ENCODE data around the gene ERI3.

ERI3 gene

DNA sequence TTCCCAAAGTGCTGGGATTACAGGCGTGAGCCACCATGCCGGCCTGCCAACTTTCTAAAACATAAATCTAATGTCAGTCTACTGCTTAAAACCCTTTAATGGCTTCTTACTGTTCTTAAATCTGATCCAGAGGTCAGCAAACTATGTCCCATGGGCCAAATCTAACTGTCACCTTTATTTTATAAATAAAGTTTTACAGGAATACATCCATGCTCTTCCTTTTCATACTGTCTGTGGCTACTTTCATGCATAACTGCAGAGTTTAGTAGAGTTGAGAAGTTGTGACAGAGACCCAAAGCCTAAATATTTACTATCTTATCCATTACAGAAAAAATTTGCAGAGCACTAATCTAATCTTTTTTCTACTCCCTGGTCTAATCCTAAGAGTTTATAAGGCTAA is 3.8 kb downstream of the ERI3 start:
- DNase-seq (ENCODE audit: low read depth in 3 of 3): no peak

DNA sequence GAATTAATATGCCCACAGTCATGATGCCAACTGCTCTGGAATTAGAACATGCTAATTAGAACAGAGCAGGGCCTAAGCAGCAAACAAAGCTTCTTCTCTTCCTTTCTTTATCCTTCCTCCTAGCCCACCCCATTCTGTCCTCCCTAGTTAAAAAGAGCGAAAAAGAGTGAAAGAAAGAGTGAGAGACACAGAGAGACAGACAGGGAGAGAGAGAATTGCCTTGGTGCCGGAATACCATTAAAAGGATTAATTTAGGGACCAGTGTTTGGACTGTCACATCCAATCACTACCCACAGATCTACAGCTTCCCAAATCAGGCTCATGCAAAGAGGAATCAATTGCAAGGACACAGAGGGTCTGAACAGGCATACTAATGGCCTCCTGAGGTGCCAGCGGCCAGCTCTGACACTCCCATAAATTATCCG is 7.0 kb downstream of the ERI3 start:
- no peak for DNase-seq (ENCODE audit: low read depth in 3 of 3)

DNA sequence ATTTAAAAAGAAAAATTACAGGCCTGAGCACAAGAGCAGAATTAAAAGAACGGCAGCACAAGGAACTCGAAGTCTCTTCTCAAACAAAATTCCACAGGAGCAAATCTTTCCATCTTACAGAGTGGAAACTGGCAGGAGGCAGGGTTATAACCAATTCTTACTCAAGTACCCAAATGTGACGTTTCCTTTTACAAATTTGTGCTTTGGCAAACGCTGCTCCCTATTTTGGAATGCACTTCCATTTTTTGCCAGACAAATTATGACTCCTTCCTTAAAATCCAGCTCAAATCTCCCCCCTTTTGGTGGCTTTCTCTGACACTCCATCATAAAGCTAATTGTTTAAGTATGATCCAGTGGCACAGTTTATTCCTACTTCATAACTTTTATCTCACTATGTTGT is 7.8 kb downstream of the ERI3 start:
- DNase-seq (ENCODE audit: low read depth in 3 of 3): no peak

DNA sequence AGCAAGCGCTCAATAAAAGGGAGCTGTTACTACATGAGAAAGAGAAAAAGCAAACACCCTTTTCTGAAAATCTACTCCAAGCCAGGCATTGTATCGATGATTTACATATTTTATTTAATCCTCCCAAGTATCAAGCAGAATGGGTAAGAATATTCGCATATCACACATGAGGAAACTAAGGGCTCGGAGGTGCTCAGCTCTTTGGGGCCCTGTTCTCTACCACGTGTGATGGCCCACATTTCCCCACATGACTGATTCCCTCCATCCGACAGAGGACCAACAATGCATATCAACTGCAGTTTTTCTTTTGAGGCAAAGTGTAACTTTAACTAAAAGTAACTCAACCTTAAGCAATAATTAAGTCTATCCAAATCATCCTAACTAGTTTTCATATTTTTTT is 8.2 kb downstream of the ERI3 start:
- no peak for DNase-seq (ENCODE audit: low read depth in 3 of 3)

DNA sequence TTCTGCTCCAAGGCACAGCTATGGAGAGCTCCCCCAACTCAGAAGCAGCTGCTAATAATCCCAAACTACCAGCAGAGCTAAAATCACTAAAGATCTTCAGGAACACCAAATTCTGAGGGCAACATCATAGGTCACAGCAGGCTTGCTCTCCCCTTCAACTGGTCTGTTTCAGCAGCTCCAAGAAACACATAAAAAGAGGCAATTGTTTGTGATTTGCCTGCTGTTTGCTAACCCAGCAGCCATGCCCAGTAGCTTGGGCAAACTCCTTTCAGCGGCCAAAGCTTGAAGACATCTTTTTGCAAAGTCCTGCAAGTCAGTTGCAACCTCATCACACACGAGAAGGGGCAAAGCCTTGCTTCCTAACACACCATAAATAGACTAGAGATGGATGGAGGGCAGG is 8.9 kb downstream of the ERI3 start:
- DNase-seq (ENCODE audit: low read depth in 3 of 3): no peak

DNA sequence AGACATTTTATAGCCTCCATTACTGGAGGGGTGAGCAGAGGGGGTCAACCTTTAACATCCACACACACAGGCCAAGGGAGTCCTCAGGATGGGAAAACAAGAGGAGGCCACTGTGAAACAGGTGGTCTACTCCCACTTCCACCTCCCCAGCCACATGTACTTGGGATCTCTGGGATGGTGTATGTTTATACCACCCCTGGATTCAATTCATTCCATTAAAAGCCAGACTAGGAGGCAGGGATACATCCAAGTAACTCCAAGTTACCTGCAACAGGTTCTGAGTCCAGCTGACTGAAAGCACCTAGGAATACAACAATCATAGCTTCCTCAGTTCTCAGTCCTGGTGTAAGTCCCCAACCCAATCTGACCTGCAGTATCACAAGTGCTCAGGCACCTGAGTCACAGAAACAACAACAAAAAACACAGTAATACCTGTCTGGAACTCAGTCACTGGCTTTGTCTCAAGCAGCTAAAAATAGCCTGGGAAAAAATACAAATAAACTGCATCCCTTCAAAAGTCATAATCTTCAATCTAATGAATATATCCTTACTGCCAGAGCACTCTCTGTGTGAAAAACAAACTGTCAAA is 9.8 kb downstream of the ERI3 start:
- no peak for DNase-seq (ENCODE audit: low read depth in 3 of 3)

DNA sequence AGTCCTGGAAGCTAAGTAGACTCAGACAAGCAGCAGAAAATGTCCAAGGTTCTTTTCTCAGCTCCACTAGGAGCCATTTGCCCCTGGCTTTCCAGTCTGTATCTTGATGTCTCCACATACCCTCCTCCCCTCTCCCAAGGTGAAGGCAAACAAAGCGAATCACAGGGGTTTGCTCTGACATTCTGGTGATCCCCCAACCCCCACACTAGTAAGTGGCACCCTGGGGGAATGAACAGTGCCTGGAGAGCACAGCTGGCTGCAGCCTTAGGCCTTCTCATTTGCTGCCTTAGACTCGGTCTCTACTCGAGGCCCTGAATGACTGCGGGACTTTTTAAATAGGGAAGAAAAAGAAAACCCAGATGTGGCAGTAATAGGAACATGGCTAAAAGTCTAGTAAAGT is 15.3 kb downstream of the ERI3 start:
- DNase-seq (ENCODE audit: low read depth in 3 of 3): no peak

DNA sequence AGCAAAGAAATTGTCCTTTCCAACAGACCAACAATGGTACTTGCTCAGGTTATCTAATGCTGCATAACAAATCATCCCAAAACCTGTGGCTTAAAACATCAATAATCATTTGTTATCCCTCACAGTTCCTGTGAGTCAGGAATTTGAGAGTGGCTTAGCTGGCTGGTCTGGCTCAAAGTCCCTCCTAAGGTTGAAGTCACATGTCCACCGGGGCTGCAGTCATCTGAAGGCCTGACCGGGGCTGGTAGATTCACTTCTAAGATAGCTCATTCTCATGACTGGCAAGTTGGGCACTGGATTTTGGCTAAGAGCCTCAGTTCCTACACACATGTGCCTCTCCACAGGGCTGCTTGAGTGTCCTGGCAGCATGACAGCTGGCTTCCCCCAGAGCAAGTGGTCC is 16.9 kb downstream of the ERI3 start:
- DNase-seq (ENCODE audit: low read depth in 3 of 3): no peak

DNA sequence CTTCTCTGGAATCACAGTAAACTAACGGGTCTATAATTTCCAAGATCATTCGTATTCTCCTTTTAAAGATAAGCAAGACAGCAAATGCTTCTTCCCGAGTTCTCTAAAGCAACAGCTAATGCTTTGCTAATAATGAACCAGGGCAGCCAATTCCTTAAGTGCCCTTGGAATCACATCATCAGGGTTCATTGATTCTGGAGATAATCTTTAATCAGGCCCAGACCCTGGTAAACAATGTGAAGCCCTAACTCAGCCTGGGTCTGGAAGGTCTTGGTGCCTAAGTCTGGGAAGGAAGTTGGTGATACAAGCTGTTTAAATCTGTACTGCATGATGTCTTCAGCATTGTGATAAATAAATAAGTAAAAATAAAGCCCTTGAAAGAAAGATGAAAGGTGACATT is 18.4 kb downstream of the ERI3 start:
- DNase-seq (ENCODE audit: low read depth in 3 of 3): no peak

DNA sequence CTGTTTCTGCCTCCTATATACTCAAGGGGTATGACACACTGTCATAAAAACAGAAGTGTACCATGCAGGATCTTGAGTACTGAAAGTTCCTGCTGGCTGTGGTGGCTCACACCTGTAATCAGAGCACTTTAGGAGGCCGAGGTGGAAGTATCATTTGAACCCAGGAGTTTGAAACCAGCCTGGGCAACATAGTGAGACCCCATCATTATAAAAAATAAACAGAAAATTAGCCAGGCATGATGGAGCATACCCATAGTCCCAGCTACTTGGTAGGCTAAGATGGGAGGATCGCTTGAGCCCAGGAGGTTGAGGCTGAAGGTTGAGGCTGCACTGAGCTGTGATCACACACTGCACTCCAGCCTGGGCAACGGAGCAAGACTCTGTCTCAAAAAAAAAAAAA is 20.1 kb downstream of the ERI3 start:
- DNase-seq (ENCODE audit: low read depth in 3 of 3): no peak

DNA sequence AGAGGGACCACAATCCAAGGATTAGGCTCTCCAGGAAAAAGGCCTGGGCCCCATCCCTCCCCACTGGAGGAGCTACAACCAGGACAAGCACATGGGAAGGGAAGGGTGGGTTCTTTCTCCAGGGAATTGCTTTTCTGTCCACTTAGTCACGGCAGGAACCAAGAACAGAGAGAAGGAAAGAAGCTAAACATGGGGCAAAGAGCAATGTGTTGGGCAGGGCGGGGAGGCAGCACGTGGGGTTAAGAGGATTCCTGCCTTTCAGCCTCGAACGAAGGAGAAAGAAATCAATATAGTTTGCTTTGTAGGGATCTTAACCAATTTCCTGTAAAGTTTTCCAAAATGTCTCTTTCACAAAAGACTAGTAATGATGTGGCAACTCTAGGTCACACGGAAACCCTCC is 21.7 kb downstream of the ERI3 start:
- no peak for DNase-seq (ENCODE audit: low read depth in 3 of 3)

DNA sequence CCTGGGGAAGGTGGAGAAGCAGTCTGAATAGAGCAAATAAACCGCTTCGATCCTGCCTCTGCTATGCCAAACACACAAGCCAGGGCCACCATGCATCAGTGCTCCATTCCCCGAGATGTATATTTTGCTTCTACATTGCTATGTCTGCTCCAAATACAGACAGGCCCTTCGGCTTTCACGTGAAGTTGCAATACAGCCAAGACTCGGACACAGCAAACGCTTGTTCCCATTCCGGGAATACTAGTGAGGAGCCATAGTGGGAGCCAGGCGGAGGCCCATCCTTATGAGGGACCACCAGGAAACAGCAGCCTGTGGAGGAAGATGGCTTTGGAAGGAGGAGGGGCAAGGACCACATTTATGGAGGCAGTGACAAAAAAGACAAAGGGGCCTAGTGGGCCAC is 22.6 kb downstream of the ERI3 start:
- DNase-seq (ENCODE audit: low read depth in 3 of 3): no peak

DNA sequence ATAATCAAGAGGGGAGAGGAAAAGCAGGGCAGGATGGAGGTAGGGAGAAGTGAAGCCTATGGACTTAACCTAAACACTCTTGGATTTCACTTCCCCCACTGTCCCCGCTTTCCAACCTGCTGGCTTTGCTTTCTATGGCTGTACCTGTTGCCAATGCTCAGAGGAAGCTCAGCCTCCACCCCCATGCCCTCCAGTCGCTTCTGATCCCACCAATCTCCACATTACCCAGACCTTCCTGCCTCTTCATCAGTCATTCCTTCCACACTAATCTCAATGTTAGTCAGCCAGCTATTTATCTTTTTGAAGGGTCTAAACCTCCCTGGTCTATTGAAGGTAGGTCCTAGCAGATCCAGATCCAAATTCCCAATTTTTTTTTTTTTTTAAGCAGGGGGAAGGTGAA is 24.1 kb downstream of the ERI3 start:
- no peak for DNase-seq (ENCODE audit: low read depth in 3 of 3)

DNA sequence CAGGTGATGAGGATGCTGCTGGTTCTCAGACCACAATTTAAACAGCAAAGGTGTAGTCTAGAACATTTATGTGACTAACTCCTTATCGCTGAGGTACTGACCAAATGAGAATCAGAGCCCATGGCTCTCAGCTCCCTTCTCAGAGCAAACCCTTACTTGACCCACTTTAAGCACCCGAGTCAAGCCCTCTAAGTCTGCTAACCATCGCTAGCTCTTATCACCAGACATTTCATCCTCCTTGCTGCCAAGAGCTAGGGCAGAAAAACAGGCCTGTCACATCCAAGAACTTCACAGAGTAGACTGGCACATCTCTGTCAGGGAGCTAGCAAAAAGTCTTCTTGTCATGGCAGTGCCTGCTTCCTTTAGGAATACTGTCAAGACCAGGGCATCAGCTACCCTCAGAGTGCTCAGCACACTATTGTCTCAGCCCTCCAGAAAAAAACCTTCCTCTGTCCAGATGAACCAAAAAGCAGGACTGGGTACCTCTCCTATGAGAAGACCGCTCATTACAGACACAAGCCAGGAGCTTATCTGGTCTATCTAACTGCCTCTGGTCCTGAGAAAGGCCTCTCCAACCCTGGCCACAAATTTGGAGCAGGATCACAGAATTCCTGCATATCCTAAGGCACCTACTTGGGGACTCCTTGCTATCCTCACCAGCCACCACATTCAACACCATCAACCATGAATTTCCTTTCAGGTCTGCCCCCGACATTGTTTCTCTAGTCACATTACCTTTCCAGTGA is 26.2 kb downstream of the ERI3 start:
- DNase-seq (ENCODE audit: low read depth in 3 of 3): no peak

DNA sequence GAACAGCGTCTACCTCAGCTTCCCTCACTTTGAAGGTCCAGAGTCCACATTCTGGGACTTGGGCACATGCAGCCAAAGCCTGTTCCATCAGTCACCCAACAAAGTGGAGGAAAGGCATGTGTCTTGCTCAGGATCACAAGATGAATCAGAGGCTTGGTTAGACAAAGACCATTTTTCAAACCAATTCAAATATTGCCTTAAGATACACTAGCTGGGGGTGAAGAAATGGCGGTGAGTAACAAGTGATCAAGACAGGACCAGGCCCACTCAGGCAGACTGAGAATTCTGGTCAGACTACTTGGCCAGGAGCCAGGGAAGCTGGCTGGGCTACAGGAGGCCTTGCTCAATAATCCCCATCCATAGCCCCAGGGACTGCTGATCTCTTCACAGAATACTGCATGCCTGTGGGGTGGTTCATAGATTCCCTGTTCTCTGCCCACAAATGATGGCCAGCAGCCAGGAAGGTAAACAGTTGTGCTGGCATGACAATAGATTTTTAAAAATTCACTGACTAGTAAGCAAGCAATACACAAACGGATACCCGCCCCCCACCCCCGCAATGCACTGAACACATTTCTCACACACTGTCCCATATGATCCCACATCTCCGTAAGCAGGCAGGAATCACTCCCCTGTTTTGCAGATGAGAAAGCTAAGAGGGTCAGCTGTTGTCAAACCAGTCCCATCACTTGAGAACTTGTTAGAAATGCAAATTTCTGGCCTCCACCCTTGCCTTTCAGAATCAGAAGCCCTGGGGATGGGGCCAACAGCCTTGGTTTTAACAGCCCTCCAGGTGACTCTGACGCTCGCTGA is 27.2 kb downstream of the ERI3 start:
- no peak for DNase-seq (ENCODE audit: low read depth in 3 of 3)

DNA sequence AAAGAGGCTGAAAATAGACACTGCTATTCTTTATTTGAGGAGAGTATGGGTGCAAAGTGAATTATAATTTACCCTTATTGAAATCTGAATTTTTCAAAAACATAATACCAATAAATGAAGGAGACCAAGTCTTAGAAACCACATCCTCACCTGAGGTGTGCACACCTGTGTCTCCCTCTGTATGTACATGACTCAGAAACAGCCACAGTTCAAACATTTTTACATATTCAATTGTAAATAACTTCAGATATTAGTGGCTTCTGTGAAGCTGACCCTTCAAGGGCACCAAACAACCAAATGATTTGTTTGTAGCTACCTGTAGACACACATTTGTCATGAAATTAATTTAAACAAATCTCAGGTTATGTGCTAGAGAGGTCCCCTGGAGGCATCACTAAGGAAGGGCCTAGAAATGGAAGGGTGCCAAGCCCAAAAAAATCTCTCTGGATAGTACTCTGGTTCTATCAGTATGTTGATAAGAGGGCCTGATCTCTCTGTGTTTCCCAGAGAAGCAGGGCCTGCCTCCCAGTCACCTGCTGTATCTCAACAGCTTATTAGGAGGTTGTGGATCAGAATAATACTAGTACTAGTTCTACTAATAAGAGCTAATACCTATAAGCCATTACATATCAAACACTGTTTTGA is 28.1 kb downstream of the ERI3 start:
- no peak for DNase-seq (ENCODE audit: low read depth in 3 of 3)

DNA sequence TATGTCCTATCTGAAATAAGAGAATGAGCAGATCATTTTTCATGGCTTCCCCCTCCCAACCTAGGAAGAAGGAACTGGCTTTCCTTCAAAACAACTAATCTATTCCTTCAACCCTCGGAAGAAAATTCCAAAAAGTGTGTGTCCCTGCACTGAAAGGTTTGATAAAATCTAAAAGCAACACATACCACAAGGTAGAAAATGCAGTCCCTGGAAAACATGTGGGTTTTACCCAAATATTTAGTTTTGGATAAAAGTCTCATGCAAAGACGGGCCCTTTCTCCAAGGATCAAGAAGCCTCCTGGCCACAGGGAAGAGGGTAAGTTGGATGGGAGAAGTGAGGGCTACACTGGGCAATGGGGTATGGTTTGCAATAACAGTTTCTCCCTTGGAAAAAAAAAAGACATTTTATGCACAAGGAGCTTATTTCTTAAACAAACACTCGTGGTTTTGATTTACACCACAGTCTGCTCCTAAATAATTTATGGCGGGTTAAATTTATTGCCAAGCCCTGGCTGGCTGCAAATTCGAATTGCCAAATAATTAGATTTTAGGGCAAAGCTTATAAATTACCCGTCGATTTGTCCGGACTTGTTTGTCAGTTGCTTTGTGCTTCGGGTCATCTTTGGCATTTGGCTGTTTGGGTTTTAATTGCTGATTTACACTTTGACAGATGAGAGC is 28.9 kb downstream of the ERI3 start:
- no peak for DNase-seq (ENCODE audit: low read depth in 3 of 3)

DNA sequence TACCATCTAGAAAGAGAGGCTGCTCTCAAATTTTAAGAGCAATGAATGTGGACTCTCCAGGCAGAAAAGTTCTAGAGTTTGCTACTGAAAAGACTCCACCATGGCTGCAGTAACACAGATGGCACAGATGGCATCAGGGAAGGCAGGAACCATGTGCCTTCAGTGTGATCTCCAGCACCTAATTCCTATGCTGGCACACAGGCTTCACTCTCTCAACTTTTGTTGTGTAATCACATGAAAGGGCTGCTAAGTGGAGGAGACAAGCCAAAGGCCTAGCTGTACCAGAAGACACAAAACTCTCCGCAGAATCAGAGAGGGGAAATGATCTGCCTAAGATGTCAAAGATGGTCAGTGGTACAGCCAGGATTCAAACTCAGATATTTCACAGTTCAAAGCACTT is 31.1 kb downstream of the ERI3 start:
- no peak for DNase-seq (ENCODE audit: low read depth in 3 of 3)

DNA sequence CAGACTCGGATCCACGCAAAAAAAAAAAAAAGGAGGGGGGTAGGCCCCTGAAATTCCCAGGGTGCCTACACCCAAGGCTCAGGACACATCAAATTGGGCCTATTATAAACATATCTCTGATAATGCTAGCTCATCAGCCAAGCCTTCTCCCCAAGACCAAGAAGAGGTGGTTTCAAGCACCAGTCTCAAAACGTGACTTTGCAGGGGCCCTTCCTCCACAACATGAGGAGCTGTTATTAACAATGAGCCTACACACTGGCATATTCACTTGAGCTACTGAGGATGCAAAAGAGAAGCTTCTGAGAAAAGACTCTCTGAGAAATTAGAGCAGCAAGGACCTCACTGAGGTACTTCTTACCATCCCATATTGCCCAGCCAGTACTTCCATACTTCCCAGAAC is 32.7 kb downstream of the ERI3 start:
- no peak for DNase-seq (ENCODE audit: low read depth in 3 of 3)

DNA sequence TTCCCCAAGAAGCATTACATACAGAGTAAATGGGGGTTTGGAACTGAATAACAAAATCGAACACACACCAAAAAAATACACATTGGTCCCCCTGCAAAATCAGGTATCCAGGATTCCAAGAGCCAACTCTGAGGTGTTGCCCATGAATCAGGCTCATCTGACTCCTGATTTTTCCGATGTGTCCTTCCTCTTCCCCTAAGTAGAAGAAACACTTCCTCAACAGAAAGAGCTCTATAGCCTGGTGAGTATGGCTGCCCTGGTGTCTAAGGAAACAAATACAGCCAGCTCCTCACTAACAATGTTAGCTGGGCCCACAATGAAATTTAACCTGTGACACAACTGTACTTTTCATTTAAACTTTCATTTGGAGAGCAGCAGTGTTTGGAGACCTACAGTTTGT is 33.6 kb downstream of the ERI3 start:
- no peak for DNase-seq (ENCODE audit: low read depth in 3 of 3)

DNA sequence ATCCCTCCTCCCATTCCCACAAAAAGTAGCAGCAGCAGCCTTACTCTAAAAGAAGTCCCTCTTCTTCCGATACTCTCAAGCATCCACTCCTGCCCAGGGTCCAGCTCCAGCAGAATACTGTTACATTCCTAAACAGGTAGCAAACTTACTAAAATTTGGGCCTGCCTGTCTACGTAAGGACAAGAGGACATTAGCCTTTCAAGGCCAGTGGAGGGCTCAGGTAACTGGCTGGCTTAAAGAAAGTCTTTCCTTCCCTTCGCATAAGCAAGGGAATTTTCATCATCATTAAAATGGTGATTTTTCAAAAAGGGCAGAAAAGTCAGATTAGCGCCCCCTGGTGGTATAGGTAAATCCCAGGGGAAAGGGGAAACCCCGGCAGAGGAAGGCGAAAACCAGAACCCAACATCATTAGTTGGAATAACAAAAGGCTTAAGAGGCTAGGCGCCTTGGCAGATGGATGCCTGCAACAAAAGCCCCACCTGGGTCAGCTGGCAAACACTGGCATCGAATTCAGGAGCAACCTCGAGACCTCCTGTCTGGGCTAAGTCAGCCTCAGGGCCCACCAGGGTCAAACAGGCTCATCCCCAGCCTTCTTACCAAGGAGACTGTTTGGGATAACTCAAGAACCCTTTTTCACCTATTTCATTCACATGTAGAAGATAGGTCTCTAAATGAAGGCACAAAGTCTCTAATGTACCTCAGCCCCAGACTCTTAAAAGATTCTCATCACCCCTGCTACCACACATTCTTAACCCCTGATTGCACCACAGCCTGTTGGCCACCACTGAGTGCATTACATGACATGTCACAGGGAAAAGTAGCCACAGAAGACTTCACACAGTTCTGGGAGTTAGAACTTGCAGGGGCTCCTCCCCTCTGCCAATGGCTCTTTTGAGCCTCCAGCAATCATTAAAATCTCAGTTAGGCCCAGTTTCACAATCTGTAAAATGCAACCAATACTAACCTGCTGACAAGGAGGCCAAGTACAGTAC is 36.7 kb downstream of the ERI3 start:
- DNase-seq (ENCODE audit: low read depth in 3 of 3): peak; percentile 11 to 27 (median 27)
